NCI-H146 treated with DMSO at 0.1 percent for 48 hours (cell line): ENCODE measurements around the gene MAPKAPK2.

Experiments used
- DNase-seq: peaks from one replicate; lab custom pipeline; 2025; ENCODE audit not compliant: unreplicated experiment; lab: John Stamatoyannopoulos, UW

Gene MAPKAPK2

DNA sequence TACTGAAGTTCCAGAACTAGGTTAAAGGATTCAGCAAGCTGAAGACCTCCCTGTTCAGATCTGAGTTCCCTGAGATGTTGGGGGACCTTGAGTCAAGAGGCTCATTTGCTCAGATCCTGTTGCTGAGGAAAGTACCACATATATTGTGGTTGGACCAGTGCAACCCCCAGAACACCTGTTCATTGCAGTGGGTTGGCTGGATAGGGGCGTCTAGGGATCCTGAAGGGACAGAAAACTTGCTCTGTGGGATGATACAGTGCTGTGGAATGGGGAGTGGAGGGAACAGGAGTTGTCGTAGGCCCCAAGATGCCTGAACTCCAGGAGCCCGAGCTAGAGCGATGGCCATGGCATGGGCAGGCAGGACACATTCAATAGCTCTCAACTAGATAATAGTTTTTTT is 24.6 kb upstream of the MAPKAPK2 start:
- no peak for DNase-seq

GRCh38 chr1:206661161-206661820 is 23.4 kb upstream of the MAPKAPK2 start:
- no peak for DNase-seq

DNA sequence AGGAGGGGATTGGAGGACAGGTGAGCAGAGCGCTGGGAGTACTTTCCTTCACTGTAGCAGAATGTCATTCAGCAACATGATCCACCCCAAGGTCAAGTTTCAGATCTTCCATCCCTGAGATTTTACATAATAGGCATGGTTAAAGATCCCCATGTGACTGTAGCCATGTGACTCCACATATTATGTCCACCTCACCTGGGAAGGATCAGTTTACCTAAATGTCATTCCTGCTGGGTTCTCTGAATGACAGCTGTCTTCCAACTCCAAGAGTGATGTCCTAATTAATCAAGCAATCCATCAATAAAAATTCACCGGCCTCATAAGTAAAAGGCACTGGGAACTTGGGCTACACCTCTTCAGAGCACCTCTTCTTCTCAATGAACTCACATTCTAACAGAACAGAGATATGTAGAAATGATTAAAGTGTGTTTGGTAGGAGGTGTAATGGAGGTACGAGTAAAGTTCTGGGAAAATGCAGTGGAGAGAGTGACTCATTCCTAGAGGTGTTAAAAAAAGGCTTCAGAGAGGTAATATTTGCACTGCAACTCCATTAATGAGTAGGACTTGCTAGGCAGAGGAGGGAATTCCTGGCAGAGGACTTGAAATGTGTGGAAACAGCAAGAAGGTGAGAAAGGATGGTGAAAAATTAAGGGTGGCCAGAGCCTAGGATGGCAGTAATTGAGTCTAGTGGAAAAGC is 22.2 kb upstream of the MAPKAPK2 start:
- DNase-seq: no peak

GRCh38 chr1:206663362-206663761 is 21.3 kb upstream of the MAPKAPK2 start:
- no peak for DNase-seq

DNA sequence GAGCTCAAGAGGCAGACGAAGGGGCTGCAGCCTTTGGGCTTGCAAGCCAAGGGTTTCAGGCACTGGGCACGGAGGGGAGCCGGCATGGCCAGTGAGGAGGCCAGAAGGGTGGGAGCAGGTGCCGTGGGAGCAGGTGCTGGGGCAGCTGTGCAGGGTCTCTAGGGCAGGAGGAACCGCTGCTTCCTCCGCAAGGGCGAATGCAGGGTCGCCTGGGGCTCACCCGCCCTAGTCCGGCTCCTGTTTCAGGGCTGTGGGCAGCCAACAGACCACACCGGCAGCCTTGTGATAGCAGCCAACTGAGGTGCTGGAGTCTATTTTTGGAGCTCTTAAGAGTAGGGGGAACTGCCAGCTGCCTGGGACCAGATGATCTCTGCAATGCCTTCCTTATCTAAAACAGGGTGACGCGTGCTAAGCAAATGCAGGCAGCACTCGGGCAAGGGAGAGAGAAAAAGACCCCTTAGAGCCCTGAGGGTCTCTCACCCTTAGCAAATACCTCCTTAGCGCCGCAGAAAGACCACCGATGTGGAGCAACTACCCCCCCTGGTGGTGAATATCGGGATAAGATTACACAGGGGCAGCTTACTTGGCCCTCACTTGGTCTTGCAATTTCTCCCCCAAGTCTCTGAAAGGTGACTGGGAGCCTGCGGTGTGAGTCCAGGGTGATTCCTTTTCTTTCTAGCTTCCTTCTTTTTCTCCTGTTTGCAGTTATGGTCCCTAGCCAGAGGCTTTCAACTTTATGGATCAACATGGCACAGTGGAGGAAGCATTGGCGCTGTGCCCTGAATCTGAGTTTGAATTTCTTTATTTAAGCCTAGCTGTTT is 20.7 kb upstream of the MAPKAPK2 start:
- DNase-seq: peak; percentile 68

GRCh38 chr1:206664740-206665139 is 20.0 kb upstream of the MAPKAPK2 start:
- no peak for DNase-seq

- no peak for DNase-seq
Measured at GRCh38 chr1:206666031-206666561, 18.6 kb upstream of the MAPKAPK2 start.

- DNase-seq: no peak
Measured at GRCh38 chr1:206666954-206667665, 17.6 kb upstream of the MAPKAPK2 start.

- no peak for DNase-seq
Measured at GRCh38 chr1:206668351-206668750, 16.4 kb upstream of the MAPKAPK2 start.

- no peak for DNase-seq
Measured at GRCh38 chr1:206668874-206669410, 15.8 kb upstream of the MAPKAPK2 start.

- peak; percentile 76 for DNase-seq
Measured at GRCh38 chr1:206672011-206672688, 12.6 kb upstream of the MAPKAPK2 start.

- DNase-seq: peak; percentile 96
Measured at GRCh38 chr1:206672844-206673758, 11.6 kb upstream of the MAPKAPK2 start.

DNA sequence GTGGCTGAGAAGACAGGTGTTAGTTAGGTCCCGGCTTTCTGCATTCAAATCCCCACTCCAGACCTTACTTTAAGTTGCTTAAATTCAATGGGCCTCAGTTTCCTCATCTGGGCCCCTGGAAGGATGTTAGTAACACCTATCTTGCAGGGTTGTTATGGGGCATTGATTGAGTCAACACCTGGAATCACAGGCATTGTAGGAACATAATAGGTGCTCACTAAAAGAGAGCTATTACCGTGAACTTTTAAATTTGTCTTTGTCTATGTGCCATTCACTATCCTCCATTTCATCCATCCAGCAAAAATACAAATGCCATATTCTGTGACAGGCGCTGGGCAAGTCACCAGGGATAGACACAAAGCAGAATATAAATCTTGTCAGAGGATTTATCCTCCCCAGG is 10.5 kb upstream of the MAPKAPK2 start:
- no peak for DNase-seq

GRCh38 chr1:206674745-206675175 is 9.9 kb upstream of the MAPKAPK2 start:
- DNase-seq: no peak

GRCh38 chr1:206676499-206676898 is 8.2 kb upstream of the MAPKAPK2 start:
- no peak for DNase-seq

DNA sequence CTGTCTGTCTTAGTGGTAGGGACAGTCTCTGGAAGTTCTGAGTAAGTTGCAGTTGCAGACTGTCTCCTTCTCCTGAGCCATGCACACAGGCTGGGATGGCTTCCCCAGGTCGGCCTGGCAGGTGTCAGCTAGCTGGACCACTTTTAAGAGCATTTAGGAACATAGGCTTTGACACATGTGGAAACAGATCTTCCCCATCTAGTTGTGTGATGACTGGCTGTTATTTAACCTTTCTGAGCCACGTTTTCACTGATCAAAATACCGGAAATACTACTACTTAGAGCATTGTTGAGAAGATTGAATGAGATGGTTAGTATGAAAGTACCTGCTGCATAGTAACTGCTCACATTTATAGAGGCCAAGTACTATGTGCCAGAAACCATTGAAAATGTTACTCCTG is 6.2 kb upstream of the MAPKAPK2 start:
- DNase-seq: no peak

GRCh38 chr1:206679738-206680211 is 4.9 kb upstream of the MAPKAPK2 start:
- no peak for DNase-seq

DNA sequence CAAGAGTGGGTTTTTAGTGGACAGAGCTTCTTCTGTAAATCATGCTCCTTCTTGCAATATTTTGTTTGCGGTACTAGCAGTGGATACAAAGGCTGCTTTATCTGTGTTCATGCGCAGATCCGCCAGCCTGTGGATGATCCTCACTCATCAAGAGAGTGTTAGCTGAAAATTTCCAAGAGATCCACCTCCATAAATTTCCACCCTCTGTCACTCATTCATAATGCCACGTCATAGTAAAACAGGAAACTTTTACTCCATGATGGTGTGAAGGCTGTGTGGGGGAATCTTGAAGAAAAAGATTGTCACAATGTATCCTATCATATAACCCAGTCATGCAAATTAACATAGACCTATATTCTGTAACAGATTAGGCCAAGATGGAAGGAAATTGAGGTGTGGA is 4.4 kb upstream of the MAPKAPK2 start:
- DNase-seq: no peak

GRCh38 chr1:206681359-206681758 is 3.3 kb upstream of the MAPKAPK2 start:
- no peak for DNase-seq
